PFSK-1 (cell line): ENCODE results near the gene GNA14.

Source experiments
- FOXP2 ChIP-seq: optimal IDR thresholded peaks from 2 replicates; pipeline ENCODE3; 2011; ENCODE audit warnings: borderline replicate concordance, control low read depth, inconsistent platforms; ENCODE audit not compliant: insufficient read depth; ENCODE audit errors: extremely low read length, extremely low read depth
- POLR2AphosphoS5 ChIP-seq: IDR thresholded peaks from 2 replicates; pipeline ENCODE4 v1.6.1; 2012; ENCODE audit warnings: low read depth, mild to moderate bottlenecking, control low read depth, low read length, moderate library complexity
- REST ChIP-seq, 2 experiments: IDR thresholded peaks; 2 replicates each; pipeline versions ENCODE4 v1.6.1 to v1.8.0; 2011 to 2012; ENCODE audit warnings: low read depth in 2 of 2, low read length in 2 of 2, control low read depth in 1 of 2, inconsistent platforms in 1 of 2, mild to moderate bottlenecking in 1 of 2, moderate library complexity in 1 of 2; ENCODE audit not compliant: insufficient read depth in 1 of 2
- SIN3A ChIP-seq: IDR thresholded peaks from 2 replicates; pipeline ENCODE4 v1.6.1; 2012; ENCODE audit warnings: mild to moderate bottlenecking, low read length, moderate library complexity, borderline replicate concordance; ENCODE audit not compliant: insufficient read depth
- TAF1 ChIP-seq: IDR thresholded peaks from 2 replicates; pipeline ENCODE4 v1.6.1; 2012; ENCODE audit warnings: low read length, control low read depth, borderline replicate concordance; ENCODE audit not compliant: insufficient read depth

- TF ChIP-seq REST (IDR thresholded peaks at IDR 0.05; ENCODE audit: insufficient read depth in 1 of 2, low read depth in 2 of 2, low read length in 2 of 2) = no peak
- no peak for TF ChIP-seq TAF1
- TF ChIP-seq POLR2AphosphoS5 = no peak
- TF ChIP-seq SIN3A = no peak
- TF ChIP-seq FOXP2 = no peak
Observed at GRCh38 chr9:77438653-77439052, 209.5 kb downstream of the GNA14 start.
